Motor neuron (in vitro differentiated cells): ENCODE measurements around the gene POLR3A. TPM values are rescaled to one million over a fixed set of nuclear protein-coding genes. Genes with fewer than 3 reads are reported as not detected.
"Not testable (repeated sequence)": the region's sequence is repeated elsewhere in the genome, so short reads cannot be mapped to it uniquely, and the experiment has no call there.

Source experiments
- ATAC-seq, 8 experiments: fragments of 200-7000 bp; cut with Tn5 transposase; replicated peaks in 6 of 8; 2 replicates each; pipeline ENCODE4 v1.8.0; 2021; ENCODE audit warnings: mild to moderate bottlenecking in 8 of 8, moderate library complexity in 8 of 8
- H3K27ac ChIP-seq, 2 donors: fragments of 250-450 bp; sonication (Bioruptor Pico); 2 replicates each; pipeline ENCODE4 v1.9.0; 2021; ENCODE audit warnings: antibody characterized with exemption in 2 of 2, mild to moderate bottlenecking in 2 of 2, moderate library complexity in 1 of 2
- H3K4me1 ChIP-seq, 2 donors: fragments of 250-450 bp; sonication (Bioruptor Pico); replicated peaks in 1 of 2; 2 replicates each; pipeline ENCODE4 v1.6.1; 2021; ENCODE audit warnings: antibody characterized with exemption in 2 of 2, mild to moderate bottlenecking in 2 of 2, moderate library complexity in 1 of 2
- H3K4me3 ChIP-seq, 5 donors: fragments of 250-450 bp; sonication (Bioruptor Pico); 2 replicates each; pipeline ENCODE4 v1.9.0; 2021; ENCODE audit warnings: antibody characterized with exemption in 5 of 5, mild to moderate bottlenecking in 5 of 5, moderate library complexity in 4 of 5
- whole genome bisulfite sequencing, 10 experiments: fragments of 450-650 bp; shearing (Covaris generic); methylation state at CpG; one replicate each; pipeline ENCODE4 v1.0.0; 2022; 5-methylcytosine and 5-hydroxymethylcytosine counted together
- in situ Hi-C, 9 experiments: fragments of 400-800 bp; cut with MboI; loops; one replicate each; pipeline ENCODE4 v1.15.0; 2021; ENCODE audit warnings: low sequenced_read_pairs in 9 of 9, low pct_unique_long_range_greater_than_20kb in 2 of 9; ENCODE audit not compliant: unreplicated experiment in 9 of 9
- total RNA-seq, 8 experiments: library from RNA; unstranded; fragments of 300-600 nt; gene quantifications; 2 replicates each; pipeline versions ENCODE4 v1.2.3 to v1.2.4, GENCODE V29; 2022

POLR3A gene
- 10 to 100 TPM; 17.4 to 31.2 (median 24.1) TPM for total RNA-seq

GRCh38 chr10:78029269-78030226 is at the start of gene POLR3A:
Gene POLR3A, minus strand, starts transcription at chr10:78029515. Its CDS starts 108 bp downstream, at chr10:78029407.
- in situ Hi-C loops: loop anchor here in 3 of 9 experiments (25.0 kb wide), 4 partner anchors 1033 to 1208 kb away; partner anchors contain the start of gene ZMIZ1 (in 1 of the 3)
- WGBS, 10 experiments: 0 to 27% (median 5%) methylated on average over 2 to 27 of the region's 35 CpGs
- peak within 1 kb of the TSS; percentile 59 to 92 for H3K27ac ChIP-seq
- peak; percentile 61 to 74 (median 68) for ATAC-seq
- peaks cover 6 to 7% of the 10 kb centered on the region in 2 donors for H3K4me1 ChIP-seq
- H3K4me3 ChIP-seq: peak within 1 kb of the TSS; percentile 79 to 98 (median 85)

GRCh38 chr10:78078539-78079330 is 49.4 kb upstream of the POLR3A start:
- Histone ChIP-seq H3K4me3 (no peak overlapping the region), H3K4me1 (no peaks in the 10 kb centered on the region), H3K27ac (no peak overlapping the region)
- ATAC-seq: no peak
- in situ Hi-C loops: no loop called here
- WGBS, 10 experiments: 13 to 83% (median 65%) methylated on average over 1 to 4 of the region's 4 CpGs

GRCh38 chr10:78075806-78076205 is 46.5 kb upstream of the POLR3A start:
- H3K27ac ChIP-seq, H3K4me1 ChIP-seq, H3K4me3 ChIP-seq, ATAC-seq, in situ Hi-C loops: not testable (repeated sequence)
- WGBS, 10 experiments: no CpG with 5 or more reads among the region's 29 CpGs

GRCh38 chr10:78072504-78072903 is 43.2 kb upstream of the POLR3A start:
- ATAC-seq: no peak
- H3K27ac ChIP-seq: no peak overlapping the region
- H3K4me3 ChIP-seq: no peak overlapping the region
- no peaks in the 10 kb centered on the region for H3K4me1 ChIP-seq
- in situ Hi-C loops: loop anchor here in 2 of 9 experiments (25.0 kb wide), 2 partner anchors 215 to 1140 kb away; no protein-coding TSS in a partner anchor

- Histone ChIP-seq H3K27ac (no peak overlapping the region), H3K4me1 (no peaks in the 10 kb centered on the region), H3K4me3 (no peak overlapping the region)
- 59 to 100% (median 89%) methylated on average over 1 to 4 of the region's 4 CpGs; no CpG with 5 or more reads in 5 of the 10 experiments for WGBS, 10 experiments
- no peak for ATAC-seq
- in situ Hi-C loops: loop anchor here in 2 of 9 experiments (25.0 kb wide), 2 partner anchors 215 to 1140 kb away; no protein-coding TSS in a partner anchor
Measured at GRCh38 chr10:78071857-78072179, 42.5 kb upstream of the POLR3A start.

GRCh38 chr10:78071140-78071856 is 42.0 kb upstream of the POLR3A start:
- in situ Hi-C loops: loop anchor here in 2 of 9 experiments (25.0 kb wide), 2 partner anchors 216 to 1141 kb away; no protein-coding TSS in a partner anchor
- peak in 1 of 8 experiments; percentile 18 for ATAC-seq
- 20 to 81% (median 81%) methylated on average over 1 to 4 of the region's 4 CpGs; no CpG with 5 or more reads in 7 of the 10 experiments for WGBS, 10 experiments
- no peak overlapping the region for H3K4me3 ChIP-seq
- no peak overlapping the region for H3K27ac ChIP-seq
- no peaks in the 10 kb centered on the region for H3K4me1 ChIP-seq

- ATAC-seq: peak in 1 of 8 experiments; percentile 15
- 80 to 100% (median 87%) methylated on average over 1 to 5 of the region's 5 CpGs; no CpG with 5 or more reads in 7 of the 10 experiments for WGBS, 10 experiments
- in situ Hi-C loops: loop anchor here in 2 of 9 experiments (25.0 kb wide), 2 partner anchors 217 to 1142 kb away; no protein-coding TSS in a partner anchor
- no peak overlapping the region for H3K4me3 ChIP-seq
- H3K4me1 ChIP-seq: peaks cover 4% of the 10 kb centered on the region in 2 donors
- H3K27ac ChIP-seq: no peak overlapping the region
Measured at GRCh38 chr10:78070726-78071125, 41.4 kb upstream of the POLR3A start.

- H3K4me1 ChIP-seq, H3K27ac ChIP-seq, H3K4me3 ChIP-seq, ATAC-seq: not testable (repeated sequence)
- in situ Hi-C loops: loop anchor here in 2 of 9 experiments (25.0 kb wide), 2 partner anchors 217 to 1142 kb away; no protein-coding TSS in a partner anchor
- 72 to 100% (median 94%) methylated on average over 1 to 10 of the region's 12 CpGs; no CpG with 5 or more reads in 2 of the 10 experiments for WGBS, 10 experiments
Measured at GRCh38 chr10:78070064-78070463, 40.7 kb upstream of the POLR3A start.

GRCh38 chr10:78069151-78069550 is 39.8 kb upstream of the POLR3A start:
- WGBS, 10 experiments: 79 to 100% (median 83%) methylated on average over 1 to 5 of the region's 6 CpGs; no CpG with 5 or more reads in 3 of the 10 experiments
- in situ Hi-C loops: loop anchor here in 2 of 9 experiments (25.0 kb wide), 2 partner anchors 218 to 1143 kb away; no protein-coding TSS in a partner anchor

GRCh38 chr10:78066728-78067430 is 37.6 kb upstream of the POLR3A start:
- H3K4me3 ChIP-seq: no peak overlapping the region
- no peak overlapping the region for H3K27ac ChIP-seq
- no peak for ATAC-seq
- in situ Hi-C loops: loop anchor here in 2 of 9 experiments (25.0 kb wide), 2 partner anchors 220 to 1145 kb away; no protein-coding TSS in a partner anchor
- peaks cover 5 to 6% of the 10 kb centered on the region in 2 donors for H3K4me1 ChIP-seq
- 57 to 93% (median 87%) methylated on average over 1 to 5 of the region's 11 CpGs; no CpG with 5 or more reads in 2 of the 10 experiments for WGBS, 10 experiments

More at GRCh38 chr10:78069151-78069550, 39.8 kb upstream of the POLR3A start:
- Histone ChIP-seq H3K27ac (no peak overlapping the region), H3K4me3 (no peak overlapping the region), H3K4me1 (peaks cover 5 to 6% of the 10 kb centered on the region in 2 donors)
- ATAC-seq: no peak

GRCh38 chr10:78066012-78066411 is 36.7 kb upstream of the POLR3A start:
- in situ Hi-C loops: loop anchor here in 2 of 9 experiments (25.0 kb wide), 2 partner anchors 221 to 1146 kb away; no protein-coding TSS in a partner anchor
- peak in 6 of 8 experiments; percentile 29 to 60 (median 56) for ATAC-seq
- Histone ChIP-seq H3K27ac (no peak overlapping the region), H3K4me3 (no peak overlapping the region), H3K4me1 (peaks cover 5 to 6% of the 10 kb centered on the region in 2 donors)
- WGBS, 10 experiments: 50 to 73% (median 73%) methylated on average over 3 to 5 of the region's 5 CpGs; no CpG with 5 or more reads in 7 of the 10 experiments
